ENCODE measurements around the gene EPSTI1.

Gene EPSTI1

GRCh38 chr13:42883142-42883541, 108.9 kb downstream of the EPSTI1 start:
- Histone ChIP-seq H3K9me3 (ENCODE audit: severe bottlenecking) (no peaks in the 10 kb centered on the region), H3K27me3 (ENCODE audit: insufficient read depth, poor library complexity, severe bottlenecking) (no peaks in the 10 kb centered on the region), H3K36me3 (ENCODE audit: low read depth) (no peaks in the 10 kb centered on the region), H3K4me1 (ENCODE audit: insufficient read depth, poor library complexity, severe bottlenecking) (peaks cover 7% of the 10 kb centered on the region), H3K4me3 (ENCODE audit: severe bottlenecking) (no peak overlapping the region), H3K27ac (ENCODE audit: poor library complexity, severe bottlenecking) (no peak overlapping the region)
- DNase-seq (ENCODE audit: low spot score) (no peak), ATAC-seq (ENCODE audit: low read depth) (no peak)
- TF ChIP-seq CTCF (IDR thresholded peaks at IDR 0.05; ENCODE audit: poor library complexity, severe bottlenecking), result no peak

GRCh38 chr13:42880056-42880605, 111.9 kb downstream of the EPSTI1 start:
- ATAC-seq (ENCODE audit: low read depth) (no peak), DNase-seq (ENCODE audit: low spot score) (no peak)
- Histone ChIP-seq H3K4me3 (ENCODE audit: severe bottlenecking) (no peak overlapping the region), H3K27me3 (ENCODE audit: insufficient read depth, poor library complexity, severe bottlenecking) (no peaks in the 10 kb centered on the region), H3K4me1 (ENCODE audit: insufficient read depth, poor library complexity, severe bottlenecking) (peaks cover 22% of the 10 kb centered on the region), H3K36me3 (ENCODE audit: low read depth) (no peaks in the 10 kb centered on the region), H3K27ac (ENCODE audit: poor library complexity, severe bottlenecking) (no peak overlapping the region), H3K9me3 (ENCODE audit: severe bottlenecking) (no peaks in the 10 kb centered on the region)
- no peak for TF ChIP-seq CTCF (IDR thresholded peaks at IDR 0.05; ENCODE audit: poor library complexity, severe bottlenecking)

- no peaks in the 10 kb centered on the region for H3K36me3 ChIP-seq (ENCODE audit: low read depth)
- DNase-seq (ENCODE audit: low spot score) (no peak), ATAC-seq (ENCODE audit: low read depth) (no peak)
- no peak overlapping the region for H3K4me3 ChIP-seq (ENCODE audit: severe bottlenecking)
- H3K4me1 ChIP-seq (ENCODE audit: insufficient read depth, poor library complexity, severe bottlenecking), result peaks cover 22% of the 10 kb centered on the region
- H3K9me3 ChIP-seq (ENCODE audit: severe bottlenecking), result no peaks in the 10 kb centered on the region
- no peaks in the 10 kb centered on the region for H3K27me3 ChIP-seq (ENCODE audit: insufficient read depth, poor library complexity, severe bottlenecking)
- TF ChIP-seq CTCF (IDR thresholded peaks at IDR 0.05; ENCODE audit: poor library complexity, severe bottlenecking), result no peak
- no peak overlapping the region for H3K27ac ChIP-seq (ENCODE audit: poor library complexity, severe bottlenecking)
Observed at GRCh38 chr13:42878721-42879120, 113.3 kb downstream of the EPSTI1 start.

GRCh38 chr13:42876887-42877545, 115.0 kb downstream of the EPSTI1 start:
- no peak for TF ChIP-seq CTCF (IDR thresholded peaks at IDR 0.05; ENCODE audit: poor library complexity, severe bottlenecking)
- Histone ChIP-seq H3K9me3 (ENCODE audit: severe bottlenecking) (no peaks in the 10 kb centered on the region), H3K36me3 (ENCODE audit: low read depth) (no peaks in the 10 kb centered on the region), H3K27ac (ENCODE audit: poor library complexity, severe bottlenecking) (no peak overlapping the region), H3K4me1 (ENCODE audit: insufficient read depth, poor library complexity, severe bottlenecking) (peaks cover 14% of the 10 kb centered on the region), H3K4me3 (ENCODE audit: severe bottlenecking) (no peak overlapping the region), H3K27me3 (ENCODE audit: insufficient read depth, poor library complexity, severe bottlenecking) (no peaks in the 10 kb centered on the region)
- ATAC-seq (ENCODE audit: low read depth) (peak; percentile 73), DNase-seq (ENCODE audit: low spot score) (no peak)

GRCh38 chr13:42876270-42876714, 115.7 kb downstream of the EPSTI1 start:
- H3K4me1 ChIP-seq (ENCODE audit: insufficient read depth, poor library complexity, severe bottlenecking), result peaks cover 14% of the 10 kb centered on the region
- ATAC-seq (ENCODE audit: low read depth), result no peak
- H3K9me3 ChIP-seq (ENCODE audit: severe bottlenecking), result no peaks in the 10 kb centered on the region
- no peaks in the 10 kb centered on the region for H3K27me3 ChIP-seq (ENCODE audit: insufficient read depth, poor library complexity, severe bottlenecking)
- H3K36me3 ChIP-seq (ENCODE audit: low read depth), result no peaks in the 10 kb centered on the region
- no peak for TF ChIP-seq CTCF (IDR thresholded peaks at IDR 0.05; ENCODE audit: poor library complexity, severe bottlenecking)
- no peak for DNase-seq (ENCODE audit: low spot score)
- no peak overlapping the region for H3K4me3 ChIP-seq (ENCODE audit: severe bottlenecking)
- H3K27ac ChIP-seq (ENCODE audit: poor library complexity, severe bottlenecking), result no peak overlapping the region
